Measurements from ENCODE around the gene ZFYVE28. TPM values are rescaled to one million over a fixed set of nuclear protein-coding genes. Genes with fewer than 3 reads are reported as not detected.

ZFYVE28 gene
- total RNA-seq, 3 donors from 2014 or later (not counting 1 experiment from before 2014, with no cell fraction given): 85.4 to 107 (median 104) TPM

- no peak overlapping the region for H3K4me3 ChIP-seq (ENCODE audit: low read length)
- Mint-ChIP-seq H3K4me3 (no peak overlapping the region), H3K27me3 (ENCODE audit: low read depth in 2 of 2) (no peaks in the 10 kb centered on the region), H3K36me3 (no peaks in the 10 kb centered on the region), H3K9me3 (no peaks in the 10 kb centered on the region), H3K4me1 (peaks cover 0 to 5% of the 10 kb centered on the region in 2 donors), H3K27ac (no peak overlapping the region)
- no peaks in the 10 kb centered on the region for H3K27me3 ChIP-seq (ENCODE audit: control insufficient read depth, insufficient read depth, low read length)
- WGBS (ENCODE audit: insufficient coverage): 53% methylated on average over 14 of the region's 14 CpGs
- H3K27ac ChIP-seq (ENCODE audit: low read length): no peak overlapping the region
- ATAC-seq (peak; percentile 82 to 98 (median 96)), DNase-seq (peak; percentile 59 to 85)
- peak; percentile 76 for TF ChIP-seq CTCF (IDR thresholded peaks at IDR 0.05)
- intact Hi-C loops (cut with micrococcal nuclease): loop anchor here (1.0 kb wide), 1 partner anchor 221 kb away; no protein-coding TSS in a partner anchor
- no peaks in the 10 kb centered on the region for H3K36me3 ChIP-seq (ENCODE audit: control insufficient read depth, insufficient read depth, low read length)
- peaks cover 8% of the 10 kb centered on the region for H3K4me1 ChIP-seq (ENCODE audit: control insufficient read depth, insufficient read depth, low read length)
- H3K9me3 ChIP-seq (ENCODE audit: control insufficient read depth, insufficient read depth, low read length): no peaks in the 10 kb centered on the region
These were observed 23.1 kb upstream of the ZFYVE28 start for GRCh38 chr4:2441393-2442174.

- no peaks in the 10 kb centered on the region for H3K27me3 ChIP-seq (ENCODE audit: control insufficient read depth, insufficient read depth, low read length)
- intact Hi-C loops (cut with micrococcal nuclease): no loop called here
- H3K4me3 ChIP-seq (ENCODE audit: low read length): no peak overlapping the region
- peaks cover 0 to 5% of the 10 kb centered on the region in 2 donors for H3K4me1 Mint-ChIP-seq
- H3K9me3 ChIP-seq (ENCODE audit: control insufficient read depth, insufficient read depth, low read length): no peaks in the 10 kb centered on the region
- H3K36me3 Mint-ChIP-seq: no peaks in the 10 kb centered on the region
- H3K27ac ChIP-seq (ENCODE audit: low read length): no peak overlapping the region
- no peaks in the 10 kb centered on the region for H3K36me3 ChIP-seq (ENCODE audit: control insufficient read depth, insufficient read depth, low read length)
- 91% methylated on average over 16 of the region's 16 CpGs for WGBS (ENCODE audit: insufficient coverage)
- peaks cover 8% of the 10 kb centered on the region for H3K4me1 ChIP-seq (ENCODE audit: control insufficient read depth, insufficient read depth, low read length)
- no peak overlapping the region for H3K4me3 Mint-ChIP-seq
- no peak overlapping the region for H3K27ac Mint-ChIP-seq
- H3K9me3 Mint-ChIP-seq: no peaks in the 10 kb centered on the region
- no peaks in the 10 kb centered on the region for H3K27me3 Mint-ChIP-seq (ENCODE audit: low read depth in 2 of 2)
- no peak for DNase-seq
- ATAC-seq: no peak
- TF ChIP-seq CTCF (IDR thresholded peaks at IDR 0.05): no peak
These were observed 20.6 kb upstream of the ZFYVE28 start for GRCh38 chr4:2438822-2439718.

GRCh38 chr4:2437475-2438215 lies 19.2 kb upstream of the ZFYVE28 start:
- Histone ChIP-seq H3K36me3 (ENCODE audit: control insufficient read depth, insufficient read depth, low read length) (no peaks in the 10 kb centered on the region), H3K9me3 (ENCODE audit: control insufficient read depth, insufficient read depth, low read length) (no peaks in the 10 kb centered on the region), H3K4me1 (ENCODE audit: control insufficient read depth, insufficient read depth, low read length) (peaks cover 8% of the 10 kb centered on the region), H3K27me3 (ENCODE audit: control insufficient read depth, insufficient read depth, low read length) (no peaks in the 10 kb centered on the region), H3K27ac (ENCODE audit: low read length) (no peak overlapping the region), H3K4me3 (ENCODE audit: low read length) (no peak overlapping the region)
- no peaks in the 10 kb centered on the region for H3K9me3 Mint-ChIP-seq
- WGBS (ENCODE audit: insufficient coverage): 86% methylated on average over 24 of the region's 25 CpGs
- intact Hi-C loops (cut with micrococcal nuclease): no loop called here
- no peaks in the 10 kb centered on the region for H3K27me3 Mint-ChIP-seq (ENCODE audit: low read depth in 2 of 2)
- no peaks in the 10 kb centered on the region for H3K36me3 Mint-ChIP-seq
- no peak overlapping the region for H3K4me3 Mint-ChIP-seq
- ATAC-seq: no peak
- no peak for DNase-seq
- H3K4me1 Mint-ChIP-seq: peaks cover 0 to 5% of the 10 kb centered on the region in 2 donors
- TF ChIP-seq CTCF (IDR thresholded peaks at IDR 0.05): no peak
- no peak overlapping the region for H3K27ac Mint-ChIP-seq

Measured in natural killer cell (primary cell).